Endothelial cell of umbilical vein (primary cell): Measurements from ENCODE around the gene TCF20.

Source experiments
- EZH2 ChIP-seq: IDR thresholded peaks from 2 replicates; pipeline ENCODE4 v1.6.1; 2012; ENCODE audit warnings: borderline replicate concordance, low read depth, mild to moderate bottlenecking, moderate library complexity, low read length, inconsistent platforms; ENCODE audit not compliant: severe bottlenecking
- FOS ChIP-seq: IDR thresholded peaks from 2 replicates; pipeline ENCODE4 v1.6.1; 2011; ENCODE audit warnings: mild to moderate bottlenecking, low read length, moderate library complexity, borderline replicate concordance; ENCODE audit not compliant: insufficient read depth
- GATA2 ChIP-seq: IDR thresholded peaks from 2 replicates; pipeline ENCODE4 v1.7.0; 2011; ENCODE audit warnings: low read depth, mild to moderate bottlenecking, moderate library complexity, mixed read lengths, low read length; ENCODE audit not compliant: insufficient read length, insufficient read depth
- JUN ChIP-seq: IDR thresholded peaks from 2 replicates; pipeline ENCODE4 v1.6.1; 2011; ENCODE audit warnings: borderline replicate concordance, low read depth; ENCODE audit not compliant: insufficient read length, insufficient read depth
- POLR2A ChIP-seq: IDR thresholded peaks from 2 replicates; pipeline ENCODE4 v1.6.1; 2012; ENCODE audit warnings: low read depth, mild to moderate bottlenecking, control low read depth, low read length
- POLR2AphosphoS5 ChIP-seq: IDR thresholded peaks from 2 replicates; pipeline ENCODE4 v1.6.1; 2012; ENCODE audit warnings: low read depth, mild to moderate bottlenecking, control low read depth, low read length, moderate library complexity; ENCODE audit not compliant: insufficient read depth
- TF ChIP-seq, protein P1 (sequence below), 2 donors: IDR thresholded peaks; 1 replicate in 1 of 2; 2 replicates in 1 of 2; pipeline ENCODE4 v1.5.1; 2011; ENCODE audit warnings: low read length in 2 of 2, mild to moderate bottlenecking in 2 of 2, moderate library complexity in 2 of 2, control low read depth in 1 of 2, inconsistent platforms in 1 of 2, low read depth in 1 of 2; ENCODE audit not compliant: insufficient read depth in 1 of 2; ENCODE audit errors: extremely low read depth in 1 of 2

DNA sequence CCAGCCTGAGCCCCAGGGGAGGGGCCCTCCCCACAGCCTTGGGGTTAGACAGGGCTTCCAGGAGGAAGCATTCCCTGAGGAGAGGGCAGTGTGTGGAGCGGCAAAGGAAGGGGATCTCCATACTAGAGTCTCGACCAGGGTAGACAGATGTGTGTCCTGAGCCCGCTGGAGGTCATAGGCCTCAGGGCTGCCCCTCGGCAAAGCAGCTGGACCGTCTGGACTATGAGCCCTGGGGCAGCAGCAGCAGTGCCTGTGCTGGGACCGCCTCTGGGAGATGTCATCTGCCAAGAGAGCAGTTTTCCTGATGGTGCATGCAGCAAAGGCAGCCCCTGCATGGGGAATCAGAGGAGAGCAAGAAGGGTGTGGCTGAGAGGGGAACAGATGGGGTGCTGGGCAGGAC lies 20.8 kb upstream of the TCF20 start:
- TF ChIP-seq, protein P1, sequence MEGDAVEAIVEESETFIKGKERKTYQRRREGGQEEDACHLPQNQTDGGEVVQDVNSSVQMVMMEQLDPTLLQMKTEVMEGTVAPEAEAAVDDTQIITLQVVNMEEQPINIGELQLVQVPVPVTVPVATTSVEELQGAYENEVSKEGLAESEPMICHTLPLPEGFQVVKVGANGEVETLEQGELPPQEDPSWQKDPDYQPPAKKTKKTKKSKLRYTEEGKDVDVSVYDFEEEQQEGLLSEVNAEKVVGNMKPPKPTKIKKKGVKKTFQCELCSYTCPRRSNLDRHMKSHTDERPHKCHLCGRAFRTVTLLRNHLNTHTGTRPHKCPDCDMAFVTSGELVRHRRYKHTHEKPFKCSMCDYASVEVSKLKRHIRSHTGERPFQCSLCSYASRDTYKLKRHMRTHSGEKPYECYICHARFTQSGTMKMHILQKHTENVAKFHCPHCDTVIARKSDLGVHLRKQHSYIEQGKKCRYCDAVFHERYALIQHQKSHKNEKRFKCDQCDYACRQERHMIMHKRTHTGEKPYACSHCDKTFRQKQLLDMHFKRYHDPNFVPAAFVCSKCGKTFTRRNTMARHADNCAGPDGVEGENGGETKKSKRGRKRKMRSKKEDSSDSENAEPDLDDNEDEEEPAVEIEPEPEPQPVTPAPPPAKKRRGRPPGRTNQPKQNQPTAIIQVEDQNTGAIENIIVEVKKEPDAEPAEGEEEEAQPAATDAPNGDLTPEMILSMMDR (IDR thresholded peaks at IDR 0.05; ENCODE audit: extremely low read depth in 1 of 2, insufficient read depth in 1 of 2, low read depth in 1 of 2, low read length in 2 of 2): no peak
- no peak for TF ChIP-seq JUN
- no peak for TF ChIP-seq POLR2A
- no peak for TF ChIP-seq EZH2
- no peak for TF ChIP-seq FOS
- no peak for TF ChIP-seq POLR2AphosphoS5
- TF ChIP-seq GATA2: no peak
